Activated T-cell treated with anti-CD3 and anti-CD28 coated beads, Interleukin-2, amount 50 U/mL, for 24 hours (primary cell): ENCODE results near the gene NEK8.
A peak's percentile ranks its signal among the peaks of the same experiment; 100 is the strongest.

Experiments
- DNase-seq: peaks from one replicate; pipeline ENCODE4 v3.0.0-alpha.2; 2020
- H3K27ac Mint-ChIP-seq: 2 replicates; pipeline ENCODE4 v1.8.0; 2020; ENCODE audit warnings: mild to moderate bottlenecking, mixed read lengths
- H3K27me3 Mint-ChIP-seq: 2 replicates; pipeline ENCODE4 v1.8.0; 2020; ENCODE audit warnings: mixed read lengths
- H3K36me3 Mint-ChIP-seq: 2 replicates; pipeline ENCODE4 v1.8.0; 2020; ENCODE audit warnings: low read depth, mixed read lengths
- H3K4me1 Mint-ChIP-seq: 2 replicates; pipeline ENCODE4 v1.8.0; 2020; ENCODE audit warnings: low read depth, mixed read lengths
- H3K4me3 Mint-ChIP-seq: 2 replicates; pipeline ENCODE4 v1.8.0; 2020; ENCODE audit warnings: mild to moderate bottlenecking, moderate library complexity, mixed read lengths
- H3K9me3 Mint-ChIP-seq: 2 replicates; pipeline ENCODE4 v1.8.0; 2020; ENCODE audit warnings: mixed read lengths

Gene NEK8

DNA sequence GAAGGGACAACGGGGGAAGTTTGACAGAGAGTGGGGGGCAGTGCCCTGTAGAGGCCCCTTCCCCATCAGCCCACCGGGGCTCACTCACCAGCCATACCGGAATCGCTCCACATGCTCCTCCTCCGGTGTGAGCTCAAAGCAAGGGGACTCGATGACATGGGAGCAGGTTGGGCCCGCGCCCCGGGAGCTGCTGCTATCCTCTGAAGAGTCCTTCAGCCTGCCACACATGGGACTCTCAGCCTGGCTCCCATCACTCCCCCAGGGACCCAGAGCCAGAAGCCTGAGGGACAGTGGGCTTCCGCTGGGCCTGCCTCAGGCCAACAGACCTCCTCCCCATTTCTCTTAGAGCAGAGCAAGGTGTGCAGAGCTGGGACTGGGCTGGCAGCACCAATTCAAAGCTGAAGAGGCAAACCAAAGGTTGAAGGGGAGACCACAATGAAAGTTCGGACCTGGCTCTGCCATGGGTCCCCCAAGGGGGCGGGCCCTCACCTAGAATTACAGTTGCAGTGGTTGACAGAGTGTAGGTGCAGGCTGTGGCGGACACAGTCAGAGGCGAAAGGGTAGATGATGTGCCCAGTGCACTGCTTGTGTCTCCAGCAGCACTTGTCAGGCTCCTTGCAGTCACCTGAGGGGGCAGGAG is 24.2 kb upstream of the NEK8 start:
- Mint-ChIP-seq H3K36me3 (peaks cover 82% of the 10 kb centered on the region), H3K27me3 (no peaks in the 10 kb centered on the region), H3K4me3 (no peak overlapping the region), H3K9me3 (no peaks in the 10 kb centered on the region), H3K4me1 (no peaks in the 10 kb centered on the region), H3K27ac (peak overlapping the region; percentile 41)
- no peak for DNase-seq

- peaks cover 2% of the 10 kb centered on the region for H3K4me1 Mint-ChIP-seq
- H3K4me3 Mint-ChIP-seq = no peak overlapping the region
- no peaks in the 10 kb centered on the region for H3K27me3 Mint-ChIP-seq
- H3K36me3 Mint-ChIP-seq = peaks cover 74% of the 10 kb centered on the region
- peak overlapping the region; percentile 61 for H3K27ac Mint-ChIP-seq
- no peak for DNase-seq
- no peaks in the 10 kb centered on the region for H3K9me3 Mint-ChIP-seq
Observed at GRCh38 chr17:28705074-28705659, 23.4 kb upstream of the NEK8 start.

GRCh38 chr17:28705728-28706334 is 22.8 kb upstream of the NEK8 start:
- Mint-ChIP-seq H3K4me1 (peaks cover 5% of the 10 kb centered on the region), H3K27ac (peak overlapping the region; percentile 61), H3K9me3 (no peaks in the 10 kb centered on the region), H3K4me3 (no peak overlapping the region), H3K27me3 (no peaks in the 10 kb centered on the region), H3K36me3 (peaks cover 67% of the 10 kb centered on the region)
- DNase-seq = no peak

DNA sequence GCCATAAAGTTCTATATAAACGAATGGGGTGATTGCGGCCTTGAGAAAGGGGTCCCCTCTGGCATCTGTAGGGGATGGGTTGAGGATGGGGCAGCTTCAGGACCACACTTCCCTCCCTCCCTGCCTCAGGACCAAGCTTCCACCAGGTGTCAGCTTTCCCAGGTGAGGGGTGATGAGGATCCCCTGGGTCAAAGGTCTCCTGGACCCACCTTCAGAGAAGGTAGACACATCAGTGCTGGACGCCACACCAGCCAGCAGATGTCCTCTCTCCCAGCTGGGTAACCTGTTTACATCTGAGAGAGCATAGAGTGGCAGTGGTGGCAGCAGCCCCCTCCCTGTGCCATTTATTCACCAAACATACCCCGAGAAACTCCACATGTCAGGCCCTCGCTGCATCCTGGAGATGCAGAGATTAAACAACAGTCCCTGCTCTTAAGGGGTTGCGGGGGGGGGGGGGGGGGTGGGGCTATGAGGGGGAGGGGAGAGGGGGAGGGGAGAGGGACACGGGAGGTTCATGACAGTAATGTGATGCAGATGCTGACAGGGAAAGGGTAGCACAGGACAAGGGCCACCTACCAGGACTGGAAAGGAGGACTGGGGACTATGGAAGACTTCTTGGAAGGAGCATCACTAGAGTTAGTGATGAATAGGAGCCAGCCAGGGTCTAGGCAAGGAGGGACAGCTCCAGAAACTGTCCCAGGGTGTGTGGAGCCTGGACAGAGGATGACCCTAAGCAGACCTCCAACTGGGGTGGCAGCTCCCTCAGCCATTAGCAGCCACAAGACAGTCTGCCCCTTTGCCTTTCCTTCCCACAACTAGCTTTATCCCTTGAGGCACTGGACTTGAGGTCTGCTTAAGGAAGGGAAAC is 21.9 kb upstream of the NEK8 start:
- H3K27ac Mint-ChIP-seq = no peak overlapping the region

DNA sequence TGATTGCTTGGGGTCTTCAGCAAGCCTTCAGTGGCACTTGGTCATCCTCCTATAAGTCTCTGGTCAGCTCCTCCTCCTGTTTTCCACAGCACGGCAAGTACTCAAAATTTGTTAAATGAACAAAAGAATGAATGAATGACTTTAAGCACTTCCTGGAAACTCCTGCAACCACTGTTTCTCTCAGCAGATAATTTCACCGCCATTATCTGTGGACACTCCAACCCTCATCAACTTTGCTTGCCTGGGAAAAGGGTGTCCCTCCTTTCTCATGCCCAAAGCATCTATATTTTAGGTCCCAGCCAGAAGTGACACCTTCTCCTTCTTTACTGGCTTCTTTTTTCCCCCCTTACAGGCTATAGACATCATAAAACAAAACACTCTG is 21.3 kb upstream of the NEK8 start:
- Mint-ChIP-seq H3K4me1 (peaks cover 16% of the 10 kb centered on the region), H3K4me3 (no peak overlapping the region), H3K36me3 (peaks cover 52% of the 10 kb centered on the region), H3K27me3 (peaks cover 1% of the 10 kb centered on the region), H3K9me3 (no peaks in the 10 kb centered on the region), H3K27ac (no peak overlapping the region)
- no peak for DNase-seq

More for the DNA sequence above, 21.9 kb upstream of the NEK8 start:
- peaks cover 10% of the 10 kb centered on the region for H3K4me1 Mint-ChIP-seq
- H3K27me3 Mint-ChIP-seq = no peaks in the 10 kb centered on the region
- peaks cover 58% of the 10 kb centered on the region for H3K36me3 Mint-ChIP-seq
- H3K9me3 Mint-ChIP-seq = no peaks in the 10 kb centered on the region
- DNase-seq = no peak
- H3K4me3 Mint-ChIP-seq = no peak overlapping the region

DNA sequence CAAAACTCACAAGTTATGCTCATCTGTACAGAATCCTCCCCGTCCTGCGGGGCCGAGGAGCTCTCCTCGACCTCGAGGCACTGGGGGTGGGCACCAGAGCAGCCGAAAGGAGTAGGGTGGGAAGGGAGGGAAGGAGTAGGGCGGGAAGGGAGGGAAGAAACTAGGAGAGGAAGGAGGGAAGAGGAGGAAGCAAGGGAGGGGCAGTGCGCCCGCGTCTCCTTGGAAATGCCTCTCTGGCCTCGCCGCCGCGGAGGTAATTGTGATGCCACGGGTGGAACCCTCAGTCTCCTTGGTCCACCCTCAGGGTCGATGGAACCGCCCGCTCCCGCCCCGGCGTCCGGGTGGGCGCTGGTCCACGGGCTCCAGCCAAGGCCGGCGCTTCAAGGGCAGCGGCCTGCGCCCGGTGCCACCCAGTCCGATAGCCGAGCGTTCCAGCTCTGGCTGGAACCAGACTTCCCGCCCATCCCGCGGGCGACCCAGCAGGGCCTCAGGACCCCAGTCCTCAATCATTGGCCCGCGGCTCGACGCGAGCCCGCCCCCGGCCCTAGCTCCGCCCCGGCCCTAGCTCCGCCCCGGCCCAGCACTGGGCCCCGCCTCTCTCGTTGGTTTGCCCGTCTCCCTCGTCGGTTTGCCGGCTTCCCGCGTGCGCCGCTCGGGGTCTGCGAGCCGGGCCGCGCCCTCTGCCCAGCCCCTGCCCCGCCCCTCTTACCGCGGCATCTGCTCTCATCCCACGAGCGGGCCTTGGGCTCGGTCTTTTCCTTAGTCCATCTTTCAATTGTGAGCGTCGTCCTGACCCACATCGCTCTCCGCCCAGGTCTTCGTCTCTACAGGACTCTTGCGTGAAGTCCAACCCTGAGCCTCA is 17.5 kb upstream of the NEK8 start:
- Mint-ChIP-seq H3K4me1 (peaks cover 22% of the 10 kb centered on the region), H3K27ac (peak overlapping the region; percentile 88), H3K27me3 (peaks cover 26% of the 10 kb centered on the region), H3K36me3 (peaks cover 16% of the 10 kb centered on the region), H3K4me3 (peak overlapping the region; percentile 80), H3K9me3 (no peaks in the 10 kb centered on the region)
- peak; percentile 94 for DNase-seq

GRCh38 chr17:28711723-28712031 is 16.9 kb upstream of the NEK8 start, which contains the start of gene PROCA1:
TSS of gene PROCA1 (minus strand) at chr17:28711888. CDS start at chr17:28711660, 228 bp downstream.
- Mint-ChIP-seq H3K9me3 (no peaks in the 10 kb centered on the region), H3K4me3 (peak within 1 kb of the TSS; percentile 80), H3K27me3 (peaks cover 31% of the 10 kb centered on the region), H3K36me3 (peaks cover 11% of the 10 kb centered on the region), H3K27ac (peak within 1 kb of the TSS; percentile 88), H3K4me1 (peaks cover 22% of the 10 kb centered on the region)
- no peak for DNase-seq

- Mint-ChIP-seq H3K36me3 (peaks cover 10% of the 10 kb centered on the region), H3K27ac (peak overlapping the region; percentile 88), H3K4me1 (peaks cover 22% of the 10 kb centered on the region), H3K4me3 (peak overlapping the region; percentile 80), H3K27me3 (peaks cover 34% of the 10 kb centered on the region), H3K9me3 (no peaks in the 10 kb centered on the region)
- peak; percentile 79 for DNase-seq
Observed at GRCh38 chr17:28712032-28712704, 16.4 kb upstream of the NEK8 start.

DNA sequence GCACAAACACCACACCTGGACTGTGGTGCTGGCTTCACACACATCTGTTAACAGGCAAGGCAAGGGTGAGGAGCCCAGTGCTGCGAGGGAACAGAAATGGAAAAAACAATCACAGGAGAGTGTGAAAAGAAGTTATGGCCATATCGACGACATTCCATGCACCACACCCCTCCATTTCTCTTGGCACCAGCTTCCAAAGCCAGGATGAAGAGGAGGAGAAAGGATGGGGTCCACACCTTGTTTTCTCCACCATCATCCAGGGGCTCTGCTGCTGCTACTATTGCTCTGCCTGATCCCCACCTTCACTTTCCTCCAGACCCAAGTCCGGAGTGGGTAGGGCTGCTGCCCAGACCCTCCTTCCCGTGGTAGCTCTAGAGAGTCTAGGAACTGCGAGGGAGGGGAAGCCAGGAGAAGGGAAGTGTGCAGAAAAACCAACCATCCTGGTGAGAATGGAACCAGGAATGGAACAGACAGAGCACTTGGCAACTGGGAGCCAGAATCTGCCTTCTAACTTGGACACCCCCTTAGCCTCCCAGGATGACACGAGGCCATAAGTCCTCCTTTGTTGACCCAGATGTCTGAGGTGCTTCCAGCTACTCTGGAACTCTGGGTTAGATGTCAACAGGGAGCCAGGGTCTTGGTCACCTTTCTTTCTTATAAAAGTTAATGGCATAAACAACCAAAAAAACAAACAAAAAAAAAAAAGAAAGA is 15.7 kb upstream of the NEK8 start:
- Mint-ChIP-seq H3K4me3 (peak overlapping the region; percentile 80), H3K27me3 (peaks cover 35% of the 10 kb centered on the region), H3K9me3 (no peaks in the 10 kb centered on the region), H3K36me3 (peaks cover 4% of the 10 kb centered on the region), H3K27ac (peak overlapping the region; percentile 88), H3K4me1 (peaks cover 23% of the 10 kb centered on the region)
- DNase-seq = no peak

DNA sequence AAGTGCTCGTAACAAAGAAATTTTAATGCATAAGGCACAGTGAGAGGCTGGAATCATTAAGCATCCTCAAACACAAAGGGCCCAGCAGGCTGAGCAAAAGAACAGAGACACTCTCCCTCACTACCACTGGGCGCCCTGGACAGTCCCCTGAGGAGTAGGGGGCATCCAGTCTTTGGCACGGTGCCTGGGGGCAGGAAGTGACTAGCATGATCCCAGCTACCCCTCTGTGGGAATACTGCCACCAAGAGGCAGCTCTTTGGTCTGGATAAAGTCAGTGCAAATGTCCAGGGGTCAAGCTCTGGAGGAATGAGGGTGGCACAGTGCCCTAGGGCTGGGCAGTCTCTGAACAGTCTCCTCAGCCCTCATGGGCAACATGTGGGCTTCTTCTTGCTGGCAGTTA is 14.3 kb upstream of the NEK8 start:
- Mint-ChIP-seq H3K27ac (no peak overlapping the region), H3K27me3 (peaks cover 42% of the 10 kb centered on the region), H3K4me3 (no peak overlapping the region), H3K4me1 (peaks cover 34% of the 10 kb centered on the region), H3K36me3 (peaks cover 1% of the 10 kb centered on the region), H3K9me3 (no peaks in the 10 kb centered on the region)
- DNase-seq = no peak

DNA sequence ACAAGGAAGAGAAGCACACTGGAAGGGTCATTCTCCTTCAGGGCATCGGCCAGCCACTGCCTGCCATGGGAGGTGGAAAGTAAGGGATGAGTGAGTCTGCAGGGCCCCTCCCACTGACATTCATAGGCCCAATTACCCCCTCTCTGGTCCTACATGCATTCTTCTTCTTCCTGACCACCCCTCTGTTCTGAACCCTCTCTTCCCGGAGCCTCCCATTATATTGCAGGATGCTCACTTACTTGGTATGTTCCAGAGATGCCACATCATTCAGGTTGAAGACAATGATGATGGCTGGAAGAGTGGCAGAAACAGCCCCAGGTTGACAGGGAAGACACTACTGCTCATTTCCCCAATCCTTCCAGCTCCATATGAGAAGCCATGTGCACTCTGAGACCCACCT is 13.4 kb upstream of the NEK8 start:
- no peak overlapping the region for H3K4me3 Mint-ChIP-seq
- DNase-seq = no peak
- peaks cover 35% of the 10 kb centered on the region for H3K4me1 Mint-ChIP-seq
- H3K9me3 Mint-ChIP-seq = no peaks in the 10 kb centered on the region
- H3K27ac Mint-ChIP-seq = no peak overlapping the region
- H3K36me3 Mint-ChIP-seq = peaks cover 8% of the 10 kb centered on the region
- peaks cover 42% of the 10 kb centered on the region for H3K27me3 Mint-ChIP-seq

GRCh38 chr17:28716740-28717577 is 11.6 kb upstream of the NEK8 start:
- H3K27me3 Mint-ChIP-seq = peaks cover 42% of the 10 kb centered on the region
- peak overlapping the region; percentile 66 for H3K4me3 Mint-ChIP-seq
- peaks cover 28% of the 10 kb centered on the region for H3K4me1 Mint-ChIP-seq
- DNase-seq = no peak
- H3K36me3 Mint-ChIP-seq = peaks cover 25% of the 10 kb centered on the region
- H3K27ac Mint-ChIP-seq = no peak overlapping the region
- H3K9me3 Mint-ChIP-seq = no peaks in the 10 kb centered on the region
